GM12878 (cell line): ENCODE measurements around the gene CHP1.

Experiments
- HDAC6 ChIP-seq: fragments of 200-600 bp; sonication (generic); IDR thresholded peaks from one replicate; pipeline ENCODE4 v1.8.0; 2017; ENCODE audit warnings: antibody characterized with exemption; ENCODE audit not compliant: unreplicated experiment
- IRF3 ChIP-seq: fragments of 450-650 bp; IDR thresholded peaks from 2 replicates; pipeline ENCODE4 v1.6.1; 2014; ENCODE audit warnings: mild to moderate bottlenecking
- PAX5 ChIP-seq: IDR thresholded peaks from 2 replicates; pipeline ENCODE4 v1.6.1; 2011; ENCODE audit warnings: low read depth, low read length, borderline replicate concordance
- POLR2A ChIP-seq: IDR thresholded peaks from 2 replicates; pipeline ENCODE4 v1.6.1; 2011; ENCODE audit warnings: low read depth, mild to moderate bottlenecking, low read length
- POLR2AphosphoS5 ChIP-seq: IDR thresholded peaks from 2 replicates; pipeline ENCODE4 v1.6.1; 2011; ENCODE audit warnings: mild to moderate bottlenecking, low read length, inconsistent platforms

- TF ChIP-seq HDAC6 (no peak), IRF3 (no peak), POLR2AphosphoS5 (no peak), PAX5 (no peak), POLR2A (no peak)
Measured at GRCh38 chr15:41258750-41259471, 27.8 kb downstream of the CHP1 start.
